Activated B cell treated with CpG ODN at 0.5 μM for 24 hours (primary cell): ENCODE results near the gene KBTBD12. TPM values are rescaled to one million over a fixed set of nuclear protein-coding genes. Genes with fewer than 3 reads are reported as not detected.

Experiments used
- ATAC-seq: fragments of 200-7000 bp; cut with Tn5 transposase; one replicate; pipeline ENCODE4 v1.10.0; 2021; ENCODE audit warnings: low read depth, mild to moderate bottlenecking, moderate library complexity
- CTCF ChIA-PET: fragments of 350-600 bp; sonication (Branson Sonifier 250); formaldehyde crosslinking; loops from one replicate; lab custom pipeline; 2021; ENCODE audit warnings: antibody characterized with exemption; lab: Charles Lee
- POLR2A ChIA-PET: fragments of 350-600 bp; sonication (Branson Sonifier 250); formaldehyde crosslinking; loops from one replicate; lab custom pipeline; 2021; ENCODE audit warnings: antibody characterized with exemption; lab: Charles Lee
- DNase-seq: peaks from one replicate; pipeline ENCODE4 v3.0.0; 2022
- H3K27ac Mint-ChIP-seq: one replicate; pipeline ENCODE4 v1.8.0; 2020; ENCODE audit warnings: mixed read lengths
- H3K27me3 Mint-ChIP-seq: one replicate; pipeline ENCODE4 v1.8.0; 2021; ENCODE audit warnings: mixed read lengths
- H3K36me3 Mint-ChIP-seq: one replicate; pipeline ENCODE4 v1.8.0; 2021; ENCODE audit warnings: low read depth, mixed read lengths
- H3K4me1 Mint-ChIP-seq: one replicate; pipeline ENCODE4 v1.8.0; 2021; ENCODE audit warnings: mixed read lengths
- H3K4me3 Mint-ChIP-seq: one replicate; pipeline ENCODE4 v1.8.0; 2020; ENCODE audit warnings: mild to moderate bottlenecking, mixed read lengths
- H3K9me3 Mint-ChIP-seq: one replicate; pipeline ENCODE4 v1.8.0; 2020; ENCODE audit warnings: mixed read lengths
- intact Hi-C: fragments of 100-400 bp; cut with micrococcal nuclease; formaldehyde crosslinking; loops from one replicate; pipeline ENCODE4 v1.15.1; 2024
- total RNA-seq: library from RNA; stranded (reverse); gene quantifications from 2 replicates; pipeline ENCODE4 v1.2.3, GENCODE V29; 2022
- TF ChIP-seq, protein P1 (sequence below): fragments of 200-600 bp; IDR thresholded peaks from one replicate; pipeline ENCODE4 v1.8.0; 2022; ENCODE audit warnings: antibody characterized with exemption, mild to moderate bottlenecking

The KBTBD12 gene
- total RNA-seq, 1 donor from 2014 or later = 0.16 TPM

- DNase-seq = no peak
- no peaks in the 10 kb centered on the region for H3K27me3 Mint-ChIP-seq
- no peak overlapping the region for H3K27ac Mint-ChIP-seq
- TF ChIP-seq, protein P1, sequence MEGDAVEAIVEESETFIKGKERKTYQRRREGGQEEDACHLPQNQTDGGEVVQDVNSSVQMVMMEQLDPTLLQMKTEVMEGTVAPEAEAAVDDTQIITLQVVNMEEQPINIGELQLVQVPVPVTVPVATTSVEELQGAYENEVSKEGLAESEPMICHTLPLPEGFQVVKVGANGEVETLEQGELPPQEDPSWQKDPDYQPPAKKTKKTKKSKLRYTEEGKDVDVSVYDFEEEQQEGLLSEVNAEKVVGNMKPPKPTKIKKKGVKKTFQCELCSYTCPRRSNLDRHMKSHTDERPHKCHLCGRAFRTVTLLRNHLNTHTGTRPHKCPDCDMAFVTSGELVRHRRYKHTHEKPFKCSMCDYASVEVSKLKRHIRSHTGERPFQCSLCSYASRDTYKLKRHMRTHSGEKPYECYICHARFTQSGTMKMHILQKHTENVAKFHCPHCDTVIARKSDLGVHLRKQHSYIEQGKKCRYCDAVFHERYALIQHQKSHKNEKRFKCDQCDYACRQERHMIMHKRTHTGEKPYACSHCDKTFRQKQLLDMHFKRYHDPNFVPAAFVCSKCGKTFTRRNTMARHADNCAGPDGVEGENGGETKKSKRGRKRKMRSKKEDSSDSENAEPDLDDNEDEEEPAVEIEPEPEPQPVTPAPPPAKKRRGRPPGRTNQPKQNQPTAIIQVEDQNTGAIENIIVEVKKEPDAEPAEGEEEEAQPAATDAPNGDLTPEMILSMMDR = no peak
- intact Hi-C loops = no loop called here
- H3K4me3 Mint-ChIP-seq = no peak overlapping the region
- CTCF ChIA-PET = no interaction called here
- H3K4me1 Mint-ChIP-seq = no peaks in the 10 kb centered on the region
- no peaks in the 10 kb centered on the region for H3K36me3 Mint-ChIP-seq
- no peaks in the 10 kb centered on the region for H3K9me3 Mint-ChIP-seq
- no peak for ATAC-seq
- POLR2A ChIA-PET = no interaction called here
Measured at GRCh38 chr3:127984241-127984975, 69.4 kb downstream of the KBTBD12 start.

GRCh38 chr3:127985216-127985615 is 70.2 kb downstream of the KBTBD12 start:
- Mint-ChIP-seq H3K27ac (no peak overlapping the region), H3K36me3 (no peaks in the 10 kb centered on the region), H3K4me3 (no peak overlapping the region), H3K27me3 (no peaks in the 10 kb centered on the region), H3K4me1 (no peaks in the 10 kb centered on the region), H3K9me3 (no peaks in the 10 kb centered on the region)
- TF ChIP-seq, protein P1 = no peak
- ChIA-PET POLR2A (no interaction called here), CTCF (no interaction called here)
- ATAC-seq = no peak
- no peak for DNase-seq
- intact Hi-C loops = no loop called here

- DNase-seq (no peak), ATAC-seq (no peak)
- TF ChIP-seq, protein P1 = no peak
- CTCF ChIA-PET = no interaction called here
- intact Hi-C loops = no loop called here
- POLR2A ChIA-PET = no interaction called here
- Mint-ChIP-seq H3K27me3 (no peaks in the 10 kb centered on the region), H3K4me3 (no peak overlapping the region), H3K36me3 (no peaks in the 10 kb centered on the region), H3K27ac (no peak overlapping the region), H3K4me1 (no peaks in the 10 kb centered on the region), H3K9me3 (no peaks in the 10 kb centered on the region)
Measured at GRCh38 chr3:127985655-127986225, 70.7 kb downstream of the KBTBD12 start.

DNA sequence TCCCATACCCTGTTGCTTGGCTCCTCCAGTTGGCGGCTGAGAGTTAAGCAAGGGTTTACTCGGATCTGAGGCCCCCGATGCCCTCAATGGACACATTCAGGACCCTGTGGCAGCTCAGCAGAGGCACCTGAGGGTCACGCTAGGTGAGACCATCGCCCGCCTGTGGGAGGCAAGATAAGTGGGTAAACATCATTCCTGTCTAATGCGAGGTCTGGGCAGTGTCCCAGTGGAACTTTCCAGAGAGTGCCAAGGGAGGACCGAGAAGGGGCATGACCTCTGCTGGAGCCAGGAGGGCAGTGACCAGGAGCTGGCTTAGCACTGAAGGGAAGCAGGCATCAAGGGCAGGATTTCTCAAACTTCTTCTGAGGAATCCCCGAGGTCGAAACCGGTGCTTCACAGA is 71.8 kb downstream of the KBTBD12 start:
- Mint-ChIP-seq H3K27ac (no peak overlapping the region), H3K9me3 (no peaks in the 10 kb centered on the region), H3K4me3 (no peak overlapping the region), H3K4me1 (no peaks in the 10 kb centered on the region), H3K27me3 (no peaks in the 10 kb centered on the region), H3K36me3 (no peaks in the 10 kb centered on the region)
- TF ChIP-seq, protein P1 = no peak
- DNase-seq (no peak), ATAC-seq (no peak)
- POLR2A ChIA-PET = no interaction called here
- intact Hi-C loops = no loop called here
- CTCF ChIA-PET = no interaction called here

DNA sequence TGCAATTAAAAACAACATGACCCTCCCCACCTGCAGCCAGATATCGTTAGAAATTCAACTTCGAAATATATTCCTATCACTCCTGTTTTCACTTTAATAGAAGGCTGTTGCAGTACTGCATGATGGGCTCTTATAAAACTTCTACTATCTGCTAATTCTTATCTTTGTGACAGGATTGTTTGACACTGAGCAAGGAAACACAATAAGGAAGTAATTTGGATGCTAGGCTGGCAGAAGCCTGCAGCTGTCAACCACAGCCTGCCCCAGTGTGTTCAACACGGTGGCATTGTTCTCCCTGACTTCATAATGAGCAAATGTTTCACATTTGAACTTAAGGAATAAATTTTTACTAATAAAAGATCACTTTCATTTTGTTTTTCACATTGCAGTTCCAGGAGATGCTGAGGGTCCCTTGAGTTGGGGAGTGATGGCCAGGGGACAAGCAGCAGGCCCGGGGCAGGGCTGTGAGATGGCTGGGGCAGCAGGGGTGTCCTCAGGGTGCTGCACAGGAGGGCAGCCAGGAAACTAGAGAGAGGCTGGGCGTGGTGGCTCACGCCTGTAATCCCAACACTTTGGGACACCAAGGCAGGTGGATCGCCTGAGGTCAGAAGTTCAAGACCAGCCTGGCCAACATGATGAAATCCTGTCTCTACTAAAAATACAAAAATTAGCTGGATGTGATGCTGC is 72.4 kb downstream of the KBTBD12 start:
- CTCF ChIA-PET = no interaction called here
- H3K9me3 Mint-ChIP-seq = no peaks in the 10 kb centered on the region
- DNase-seq (no peak), ATAC-seq (no peak)
- H3K4me3 Mint-ChIP-seq = no peak overlapping the region
- TF ChIP-seq, protein P1 = no peak
- H3K27ac Mint-ChIP-seq = no peak overlapping the region
- no peaks in the 10 kb centered on the region for H3K36me3 Mint-ChIP-seq
- intact Hi-C loops = no loop called here
- no peaks in the 10 kb centered on the region for H3K4me1 Mint-ChIP-seq
- POLR2A ChIA-PET = no interaction called here
- H3K27me3 Mint-ChIP-seq = no peaks in the 10 kb centered on the region
